ENCODE results near the gene CHI3L1.

Gene CHI3L1

DNA sequence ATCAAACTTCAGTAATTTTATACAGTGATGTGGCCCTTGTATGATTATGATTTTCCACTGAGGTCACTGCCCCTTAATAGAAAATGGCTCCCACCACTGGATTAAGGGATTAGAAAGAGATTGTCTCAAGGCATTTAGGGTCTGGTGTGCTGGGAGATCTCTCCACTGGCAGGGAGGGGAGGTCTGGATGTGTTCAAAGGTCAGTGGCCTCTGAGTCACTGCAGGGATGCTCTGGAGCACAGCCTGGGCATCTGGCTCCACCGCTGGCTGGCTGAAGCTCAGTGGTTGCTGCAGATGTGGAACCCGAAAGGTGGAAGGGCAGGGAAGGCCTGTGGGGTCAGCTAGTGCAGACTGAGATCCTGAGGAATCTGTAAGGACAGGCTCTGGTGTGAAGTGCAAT, 18.3 kb upstream of the CHI3L1 start:
- DNase-seq: no peak

DNA sequence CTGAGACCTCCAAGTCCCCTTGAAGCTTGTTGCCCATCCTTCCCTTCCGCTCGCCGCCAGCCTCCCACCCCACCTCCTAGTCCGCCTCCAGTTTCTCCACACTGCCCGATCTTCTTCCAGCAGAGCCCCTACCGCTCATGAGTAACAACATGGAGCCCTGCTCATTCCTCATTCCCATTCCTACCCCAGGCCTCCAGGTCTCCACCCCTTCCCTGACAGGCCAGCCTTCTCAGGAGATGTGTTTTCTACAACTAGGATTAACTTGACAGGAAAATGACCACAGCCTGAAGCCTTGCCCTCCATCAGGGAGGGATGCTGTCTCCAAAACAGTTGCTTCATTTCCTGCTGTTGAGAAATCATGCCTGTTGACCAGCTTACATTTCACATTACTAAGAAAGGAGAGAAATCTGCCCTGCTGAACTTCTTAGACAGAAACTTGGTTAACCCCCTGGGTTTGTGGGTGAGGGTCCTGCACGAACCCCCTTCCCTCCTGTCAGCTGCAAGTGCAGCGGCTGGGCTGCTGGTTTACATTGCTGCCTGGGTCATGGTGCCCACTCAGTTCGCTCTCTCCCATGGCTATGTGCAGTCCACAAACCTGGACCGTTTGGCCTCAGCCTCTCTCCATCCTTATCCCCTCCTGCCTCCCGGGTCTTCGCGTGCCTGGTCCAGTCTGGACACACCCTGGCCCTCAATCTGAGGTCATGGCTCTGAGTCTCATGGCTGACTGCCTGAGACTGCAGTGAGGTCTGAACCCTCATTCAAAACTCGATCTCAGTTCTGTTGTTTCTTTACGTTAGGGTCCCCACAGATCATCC, 16.1 kb upstream of the CHI3L1 start:
- no peak for DNase-seq

DNA sequence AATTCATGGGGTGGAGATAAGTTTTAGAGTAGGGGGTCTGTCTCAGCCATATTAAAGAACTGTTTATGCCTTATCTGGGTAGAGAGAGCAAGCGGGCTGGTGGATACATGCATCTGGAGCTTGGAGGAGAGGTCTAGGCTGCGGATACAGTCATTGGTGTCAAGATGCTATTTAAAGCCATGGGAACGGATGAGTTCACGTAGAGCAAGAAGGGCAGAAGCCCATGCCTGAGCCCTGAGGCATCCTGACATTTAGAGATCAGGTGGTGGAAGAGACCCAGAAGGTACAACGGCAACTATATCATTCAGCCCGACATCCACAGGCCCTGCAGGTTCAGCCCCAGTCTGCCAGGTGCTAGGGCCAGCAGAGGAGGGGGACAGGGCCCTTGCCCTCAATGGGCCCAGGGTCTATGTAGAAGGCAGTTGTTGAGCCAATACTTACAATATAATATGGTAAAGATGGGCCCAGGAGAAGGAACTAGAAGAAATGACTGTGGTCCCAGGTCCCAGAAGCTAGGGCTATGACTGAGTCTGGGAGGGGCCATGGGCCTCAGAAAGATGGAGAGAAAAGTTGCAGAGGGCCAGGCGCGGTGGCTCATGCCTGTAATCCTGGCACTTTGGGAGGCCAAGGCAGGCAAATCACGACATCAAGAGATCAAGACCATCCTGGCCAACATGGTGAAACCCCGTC, 15.2 kb upstream of the CHI3L1 start:
- DNase-seq: no peak

DNA sequence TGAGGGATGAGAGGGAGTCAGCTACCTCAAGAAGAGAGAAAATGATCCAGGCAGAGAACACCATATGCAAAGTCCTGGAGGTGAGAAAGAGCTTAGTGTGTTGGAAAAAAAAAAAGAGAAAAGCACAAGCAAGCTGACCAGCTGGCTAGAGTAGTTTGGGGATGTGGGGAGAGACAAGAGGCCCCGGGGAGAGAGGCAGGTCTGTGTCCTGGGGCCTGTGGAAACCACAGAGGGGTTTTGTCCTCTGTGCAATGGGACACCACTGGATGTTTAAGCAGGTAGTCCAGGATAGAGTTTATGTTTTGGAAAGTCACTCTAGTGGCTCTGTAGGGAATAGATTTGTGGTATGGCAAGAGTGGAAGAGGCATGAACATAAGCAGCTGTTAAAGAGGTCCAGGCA, 14.4 kb upstream of the CHI3L1 start:
- DNase-seq: no peak

DNA sequence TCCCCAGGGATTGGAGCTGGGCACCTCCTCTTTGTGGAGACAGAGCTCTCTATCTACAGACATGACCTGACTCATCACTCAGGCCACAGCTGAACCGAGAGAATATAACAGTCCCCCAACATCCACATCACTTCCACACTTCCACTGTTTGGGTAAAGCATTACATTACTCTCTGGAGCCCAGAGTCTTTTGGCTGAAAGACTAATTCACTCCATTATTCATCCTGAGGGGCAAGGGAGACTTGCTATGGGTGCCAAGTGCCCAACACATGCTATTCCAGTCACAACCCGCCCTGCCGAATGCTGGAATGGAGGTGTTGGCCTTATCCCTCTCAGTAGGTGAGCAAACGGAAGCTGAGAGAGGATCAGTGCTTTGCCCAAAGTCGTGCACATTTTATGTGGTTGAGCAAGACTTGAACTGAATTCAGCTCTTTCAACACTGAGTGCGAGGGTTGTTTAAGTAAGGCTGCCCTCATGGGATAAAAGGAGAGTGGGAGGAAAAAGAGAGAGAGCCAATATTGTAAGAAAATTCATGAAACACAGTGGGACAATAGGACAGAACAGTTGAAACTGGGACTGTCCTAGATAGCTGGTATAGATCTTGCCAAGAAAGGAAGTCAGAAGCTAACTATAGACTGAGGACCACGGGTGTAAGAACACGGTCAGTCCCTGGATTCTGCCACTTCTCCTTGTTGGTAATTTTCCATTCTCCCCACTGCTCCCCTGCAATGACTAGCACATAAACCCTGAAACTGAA, 13.5 kb upstream of the CHI3L1 start:
- no peak for DNase-seq

DNA sequence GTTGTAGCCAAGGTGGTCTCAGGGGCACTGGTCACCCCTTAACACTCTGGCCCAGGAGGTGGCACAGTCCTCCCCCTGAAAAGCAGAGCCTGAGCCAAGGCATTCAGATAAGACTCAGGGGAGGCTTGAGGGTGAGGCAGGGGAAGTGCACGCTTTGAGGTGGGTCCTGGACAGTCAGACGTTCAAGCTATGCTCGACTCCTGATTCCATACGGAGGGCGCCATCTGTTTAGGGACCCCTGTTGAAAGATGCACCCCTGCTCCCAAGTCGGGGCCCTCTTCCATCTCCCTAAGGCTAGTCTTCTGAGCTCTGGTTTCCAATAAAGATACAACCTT, 12.9 kb upstream of the CHI3L1 start:
- no peak for DNase-seq

DNA sequence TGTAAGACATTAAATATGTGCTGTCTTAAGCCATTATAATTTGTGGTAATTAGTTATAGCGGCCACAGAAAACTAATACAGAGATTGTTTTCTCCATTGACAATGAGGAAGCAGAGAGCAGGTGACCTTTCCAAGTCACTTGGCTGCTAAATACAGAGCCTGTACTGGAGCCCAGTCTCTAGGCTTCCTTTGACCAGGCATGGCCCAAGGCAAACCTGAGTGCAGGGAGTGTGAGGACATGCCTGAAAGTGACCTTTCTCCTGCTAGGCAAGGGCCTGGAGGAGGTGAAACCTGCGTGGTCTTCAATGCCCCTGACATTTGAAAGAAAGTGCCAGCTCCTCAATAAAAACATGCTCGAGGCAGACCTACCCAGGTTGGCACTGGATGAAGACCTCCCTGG, 12.5 kb upstream of the CHI3L1 start:
- no peak for DNase-seq

DNA sequence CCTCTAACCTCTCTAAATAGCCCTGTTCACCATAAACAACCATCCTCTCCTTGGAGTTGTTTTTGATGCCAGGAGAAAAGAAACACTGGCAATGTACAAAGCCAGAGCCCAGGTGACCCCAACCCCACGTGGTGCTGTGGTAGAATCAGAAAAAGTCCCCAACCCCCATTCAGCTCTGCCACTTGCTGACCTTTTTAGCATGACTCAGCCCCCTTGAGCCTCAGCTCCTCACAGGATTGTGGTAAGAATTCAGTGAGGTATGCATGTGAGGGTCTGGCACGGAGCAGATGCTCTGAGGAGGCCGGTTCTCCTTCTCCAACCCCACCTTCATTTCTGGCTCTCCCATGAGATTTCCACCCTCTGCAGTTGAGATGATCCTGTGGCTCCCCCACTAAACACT, 11.1 kb upstream of the CHI3L1 start:
- no peak for DNase-seq

DNA sequence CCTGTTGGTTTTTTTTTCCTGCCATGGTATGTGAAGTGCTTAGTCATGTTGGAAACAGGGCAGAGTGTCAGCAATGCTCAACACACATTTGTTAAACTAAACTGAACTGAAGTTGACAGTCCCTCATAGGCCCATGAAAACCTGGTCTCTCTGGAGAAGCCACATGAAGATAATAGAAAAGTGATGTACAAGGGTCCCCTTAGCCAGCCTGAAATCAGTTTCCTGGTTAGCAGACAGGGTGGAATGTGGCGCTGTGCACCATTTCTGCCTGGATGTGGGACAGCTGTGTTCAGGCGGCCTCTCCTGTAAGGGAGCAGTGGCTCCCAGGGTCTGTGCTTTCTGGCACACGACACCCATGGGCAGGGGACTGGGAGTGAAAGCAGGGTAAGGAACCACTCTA, 9.9 kb upstream of the CHI3L1 start:
- DNase-seq: no peak

DNA sequence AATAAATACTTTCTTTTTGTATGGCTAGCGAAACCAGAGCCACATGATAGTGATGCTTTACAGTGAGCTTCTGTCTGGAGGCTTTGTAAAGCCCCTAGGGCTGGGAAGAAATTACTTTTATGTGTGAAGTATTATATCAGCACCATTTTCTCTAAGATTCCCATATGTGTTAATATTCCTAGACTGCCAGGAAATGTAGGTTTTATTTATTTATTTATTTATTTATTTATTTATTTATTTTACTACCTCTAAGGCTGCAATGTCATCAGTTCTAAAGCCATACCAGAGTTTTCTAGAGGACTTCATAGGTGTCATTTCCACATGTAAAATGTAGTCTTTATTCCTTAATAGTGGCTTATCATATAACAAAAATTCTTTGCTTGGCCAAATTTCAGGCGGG, 4.4 kb upstream of the CHI3L1 start:
- no peak for DNase-seq

DNA sequence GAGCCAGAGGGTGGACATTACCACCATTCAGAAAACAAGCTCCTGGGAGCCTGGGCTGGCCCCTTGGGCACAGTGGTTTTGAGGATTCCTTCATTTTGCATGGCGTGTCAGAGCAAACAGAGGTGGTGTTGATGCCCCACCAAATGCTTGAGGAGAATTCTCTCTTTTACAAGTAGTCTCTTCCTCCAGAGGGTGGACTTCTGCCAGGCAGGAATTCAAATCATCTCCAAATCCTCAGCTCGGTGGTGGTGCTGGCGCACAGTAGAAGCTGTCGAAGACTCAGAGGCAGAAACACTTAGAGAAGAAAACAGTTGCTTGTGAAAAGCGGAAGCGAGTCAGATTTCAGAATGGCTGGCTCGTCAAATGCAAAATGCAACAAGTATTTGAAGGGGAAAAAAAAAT, 3.4 kb upstream of the CHI3L1 start:
- DNase-seq: no peak

DNA sequence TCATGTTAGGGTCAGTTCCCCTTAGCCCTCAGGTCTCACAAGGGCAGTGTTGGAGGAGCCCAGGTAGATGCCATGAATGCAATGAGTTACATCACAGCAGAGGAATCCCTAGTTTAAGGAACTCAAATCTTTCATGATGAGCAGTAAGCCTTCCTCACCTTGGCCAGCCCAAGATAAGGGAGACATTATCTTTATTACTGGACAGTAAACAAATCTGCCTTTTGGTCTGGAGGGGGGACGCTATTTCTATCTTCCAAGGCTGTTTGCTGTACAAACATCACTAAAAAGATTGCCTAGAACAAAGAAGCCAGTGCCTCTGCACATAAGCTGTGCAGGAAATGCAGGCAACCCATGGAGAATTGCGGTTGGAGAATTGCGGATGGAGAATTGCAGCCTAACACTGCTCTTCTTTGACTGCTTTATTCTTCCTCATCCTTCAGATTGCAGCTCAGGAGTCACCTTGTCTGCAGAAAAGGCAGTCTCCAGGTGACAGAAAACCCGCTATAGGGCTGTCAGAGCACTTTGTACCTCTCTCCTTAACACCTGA, 2.3 kb upstream of the CHI3L1 start:
- no peak for DNase-seq

DNA sequence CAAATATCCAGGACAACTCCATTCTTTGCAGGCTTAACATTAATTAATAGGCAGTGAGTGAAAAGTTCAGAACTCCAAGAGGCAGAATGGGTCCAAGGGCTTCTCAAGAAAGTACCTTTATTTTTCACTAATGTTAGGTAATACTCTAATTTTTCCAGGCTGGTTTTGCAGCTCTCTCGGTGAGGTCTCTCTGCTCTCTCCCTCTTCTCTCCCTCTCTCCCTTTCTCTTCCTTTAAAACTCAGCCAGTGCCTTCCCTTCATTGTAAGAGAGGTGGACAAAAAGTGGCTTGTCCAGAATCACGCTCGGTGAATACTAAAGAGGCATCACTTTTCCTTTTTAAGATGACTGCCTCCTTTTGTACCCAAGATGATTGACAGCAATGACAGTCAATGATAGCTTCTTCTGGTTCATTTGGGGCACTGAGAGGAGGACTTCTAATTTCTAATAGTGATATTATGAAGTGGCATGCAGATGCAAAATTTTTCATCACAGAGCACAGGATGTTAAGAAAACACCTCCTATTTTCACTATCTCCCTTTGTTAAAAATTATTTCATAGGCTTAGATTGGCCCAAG, 1.3 kb upstream of the CHI3L1 start:
- DNase-seq: no peak

DNA sequence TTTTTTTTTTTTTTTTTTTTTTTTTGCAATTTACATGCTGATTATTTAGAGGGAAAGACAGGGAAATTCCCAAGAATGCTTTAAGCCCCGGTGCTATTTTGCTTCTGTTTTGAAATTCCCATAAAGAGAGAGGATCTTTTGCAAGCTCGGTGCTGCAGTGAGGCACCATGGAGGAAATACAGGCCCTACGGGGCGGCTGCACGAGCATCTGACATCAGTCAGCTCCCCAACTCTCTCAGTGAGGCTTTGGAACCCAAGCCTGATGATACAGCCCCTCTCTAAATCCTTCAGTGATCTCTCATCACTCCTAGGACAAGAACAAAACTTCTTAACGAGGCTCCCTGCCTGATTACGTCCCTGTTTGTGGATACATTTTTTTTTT, 791 bp upstream of the CHI3L1 start:
- DNase-seq: no peak

DNA sequence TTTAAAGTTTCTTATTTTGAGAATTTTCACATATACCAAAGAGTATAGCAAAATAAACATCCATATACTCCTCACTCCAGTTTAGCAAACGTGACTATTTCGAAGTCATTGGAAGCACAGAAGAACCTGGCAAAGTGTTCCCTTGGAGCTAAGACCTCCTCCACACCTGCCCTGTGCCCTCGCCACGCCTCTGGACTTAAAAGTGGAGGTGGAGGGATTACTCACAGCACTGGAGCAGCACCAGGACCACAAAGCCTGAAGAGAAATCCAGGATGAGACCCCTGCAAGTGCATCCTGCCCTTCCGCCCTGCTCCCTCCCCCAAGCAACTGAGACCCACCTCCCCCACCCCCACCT, 436 bp downstream of the CHI3L1 start:
- no peak for DNase-seq

DNA sequence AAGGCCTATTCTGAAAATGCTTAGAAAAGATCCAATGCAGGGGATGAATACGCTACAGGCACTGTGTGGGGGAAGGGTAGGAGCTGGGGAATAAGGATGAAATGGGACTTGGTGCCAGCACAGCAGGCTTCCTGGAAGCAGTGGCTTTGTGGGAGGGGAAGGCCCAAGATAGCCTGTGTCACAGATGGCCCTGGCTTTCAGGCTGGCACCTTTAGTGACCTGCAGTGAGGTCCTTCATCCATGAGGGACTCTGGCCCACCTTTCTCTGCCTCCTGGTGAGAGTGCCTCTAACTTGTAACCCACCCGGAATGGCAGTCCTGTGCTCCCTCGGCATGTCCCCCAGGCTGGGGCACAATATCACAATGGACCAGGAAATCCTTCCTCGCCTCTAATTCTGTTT, 919 bp downstream of the CHI3L1 start:
- DNase-seq: no peak

DNA sequence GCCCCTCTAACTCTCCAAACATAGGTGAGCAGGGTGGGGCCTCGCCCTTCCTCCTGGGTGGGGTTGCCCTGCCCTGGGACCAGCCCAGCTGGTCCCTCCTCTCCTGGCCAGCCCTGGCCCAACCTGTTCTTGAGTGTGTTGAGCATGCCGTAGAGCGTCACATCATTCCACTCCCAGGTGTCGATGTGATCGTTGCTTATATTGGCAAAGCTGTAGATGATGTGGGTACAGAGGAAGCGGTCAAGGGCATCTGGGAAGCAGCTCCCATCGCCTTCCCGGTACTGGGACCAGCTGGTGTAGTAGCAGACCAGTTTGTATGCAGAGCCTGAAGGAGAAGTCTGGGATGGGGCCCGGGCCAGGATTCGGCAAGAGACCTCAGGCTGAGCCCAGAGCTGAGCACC, 1.4 kb downstream of the CHI3L1 start:
- DNase-seq: no peak

DNA sequence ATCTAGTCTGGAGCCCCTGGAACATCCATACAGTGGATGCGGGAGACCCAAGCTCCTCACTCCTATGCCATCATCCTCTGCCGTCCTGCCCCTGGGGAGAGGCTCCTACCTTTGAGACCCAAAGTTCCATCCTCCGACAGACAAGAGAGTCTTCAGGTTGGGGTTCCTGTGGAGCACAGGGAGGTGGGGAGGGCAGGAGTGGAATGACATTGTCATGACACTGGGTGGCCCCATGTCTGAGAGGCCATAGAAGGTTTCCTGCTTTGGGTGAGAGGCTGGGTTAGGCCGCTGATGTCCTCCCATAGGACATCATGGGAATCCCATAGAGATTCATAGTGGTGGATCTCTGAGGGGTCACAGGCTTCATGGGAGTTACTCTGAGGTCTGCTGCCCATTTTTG, 2.0 kb downstream of the CHI3L1 start:
- no peak for DNase-seq

DNA sequence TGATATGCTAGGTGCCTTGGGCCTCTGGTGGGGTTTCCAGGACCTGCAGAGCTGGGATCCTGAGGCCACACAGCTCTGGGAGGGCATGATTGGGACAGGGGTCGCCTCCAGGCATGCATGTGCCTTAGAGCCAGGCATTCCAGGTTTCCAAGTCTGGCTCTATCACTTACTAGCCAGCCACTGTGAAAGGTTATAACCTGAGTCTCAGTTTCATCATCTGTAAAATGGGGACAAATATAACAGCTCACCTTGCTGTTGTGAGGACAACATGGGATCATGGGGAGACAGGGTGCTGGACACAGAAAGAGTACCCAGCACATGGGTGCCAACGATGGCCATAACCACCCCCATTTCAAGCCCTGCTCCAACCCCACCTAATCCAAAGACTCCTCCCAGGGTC, 2.7 kb downstream of the CHI3L1 start:
- no peak for DNase-seq

DNA sequence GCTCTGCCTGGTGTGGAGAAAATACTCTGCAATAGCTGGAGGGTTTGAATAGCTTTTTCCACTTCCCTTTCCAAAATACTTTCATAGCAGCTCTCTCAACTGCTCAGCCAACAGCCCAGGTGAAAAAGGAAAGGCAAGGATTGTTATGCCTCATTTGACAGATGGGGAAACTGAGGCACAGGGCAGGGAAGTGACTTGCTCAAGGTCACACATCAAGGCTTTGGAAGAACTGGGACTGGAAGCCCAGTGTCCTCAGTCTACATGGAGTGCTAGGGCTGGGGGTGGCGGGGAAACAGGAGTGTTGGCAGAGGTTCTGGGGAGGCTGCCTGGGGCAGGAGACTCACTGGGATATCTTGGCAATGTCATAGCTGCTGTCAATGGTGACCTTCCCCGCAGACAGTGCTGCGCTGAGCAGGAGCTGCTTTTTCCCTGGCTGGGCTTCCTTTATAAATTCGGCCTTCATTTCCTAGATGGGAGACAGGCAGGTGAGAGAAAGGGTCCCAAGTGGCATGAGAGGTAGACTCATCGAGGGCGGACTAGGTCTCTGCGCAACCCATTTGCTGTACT, 4.0 kb downstream of the CHI3L1 start:
- DNase-seq: no peak

DNA sequence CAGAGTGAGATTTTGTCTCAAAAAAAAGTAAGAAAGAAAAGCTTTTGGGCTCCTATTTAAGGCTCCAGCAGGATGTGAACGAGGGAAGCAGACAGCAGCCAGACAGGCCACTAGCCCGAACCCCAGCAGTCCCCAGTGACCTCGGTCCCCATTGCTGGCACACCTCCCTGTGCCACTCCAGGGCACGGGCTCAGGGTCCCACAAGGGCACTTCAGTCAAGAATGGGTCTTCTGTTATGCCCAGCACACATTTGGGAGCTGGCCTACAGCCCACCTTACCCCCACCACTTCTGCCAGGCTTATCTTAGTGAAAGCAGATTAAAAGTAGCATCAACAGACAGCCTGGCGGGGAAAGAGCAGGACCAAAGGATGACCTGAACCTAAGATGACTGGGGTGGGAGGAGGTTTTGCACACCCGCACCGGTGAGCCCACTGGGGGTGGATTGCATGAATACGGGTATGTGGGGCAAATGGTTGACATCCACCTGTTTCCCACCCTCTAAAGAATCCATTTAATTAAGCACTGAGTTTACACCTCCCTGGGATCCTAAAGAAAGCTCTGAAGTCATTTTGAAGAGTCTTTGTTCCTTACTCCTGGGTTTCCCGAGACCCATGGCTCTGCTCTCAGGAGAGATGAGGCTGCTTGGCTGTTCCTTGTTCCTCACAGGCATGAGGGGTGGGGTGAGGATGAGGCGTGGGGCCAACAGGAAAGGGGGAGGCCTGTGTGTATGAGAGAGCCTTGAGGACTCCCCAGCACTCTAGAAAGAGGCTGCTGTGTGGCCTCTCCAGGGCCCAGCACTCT, 4.7 kb downstream of the CHI3L1 start:
- no peak for DNase-seq

DNA sequence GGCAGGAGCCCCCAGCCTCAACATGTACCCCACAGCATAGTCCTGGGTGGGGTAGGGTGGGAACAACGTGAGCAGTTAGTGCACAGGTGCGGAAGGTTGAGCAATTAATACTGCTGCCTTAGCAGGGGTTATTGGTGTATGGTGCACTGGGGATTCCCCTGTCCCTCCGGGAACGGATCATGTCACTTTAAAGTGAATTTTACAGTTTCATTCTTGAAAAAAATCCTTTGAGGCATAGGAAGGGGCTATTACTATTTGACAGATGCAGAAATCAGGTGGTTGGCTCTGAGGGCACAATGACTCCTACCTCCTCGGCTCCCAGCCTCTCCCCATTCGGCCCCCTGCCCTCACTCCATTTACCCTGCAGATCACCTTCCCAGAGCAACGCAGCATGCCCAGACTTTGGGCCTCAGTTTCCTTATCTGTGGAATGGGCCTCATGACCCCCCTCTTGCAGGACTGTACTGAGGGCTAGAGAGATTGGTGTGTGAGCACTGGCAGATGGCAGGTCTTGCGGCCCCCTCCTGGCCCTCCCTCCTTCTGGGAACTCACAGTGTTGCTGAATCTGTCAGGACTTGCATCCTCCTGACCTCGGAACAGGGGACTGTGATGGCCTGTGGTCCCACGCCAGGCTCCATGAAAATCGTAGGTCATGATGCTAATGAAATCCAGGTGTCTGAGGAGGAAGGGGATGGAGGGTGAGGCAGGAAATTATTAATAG, 5.7 kb downstream of the CHI3L1 start:
- no peak for DNase-seq
